H9 (cell line): ENCODE measurements around the gene ERC2. TPM values are rescaled to one million over a fixed set of nuclear protein-coding genes. Genes with fewer than 3 reads are reported as not detected.

Experiments used
- DNase-seq: peaks from one replicate; pipeline ENCODE4 v3.0.0-alpha.2; 2017
- H2AFZ ChIP-seq: one replicate; pipeline ENCODE4 v1.6.1; 2013; ENCODE audit warnings: mild to moderate bottlenecking, low read length, control low read depth, moderate library complexity
- H2AK5ac ChIP-seq: 2 replicates; pipeline ENCODE4 v1.6.1; 2013; ENCODE audit warnings: low read length, control low read depth, mixed read lengths; ENCODE audit not compliant: insufficient read length
- H2BK120ac ChIP-seq: one replicate; pipeline ENCODE4 v1.6.1; 2013; ENCODE audit warnings: low read depth, mild to moderate bottlenecking, low read length, control low read depth, inconsistent platforms; ENCODE audit not compliant: poor library complexity, severe bottlenecking
- H2BK12ac ChIP-seq: 2 replicates; pipeline ENCODE4 v1.6.1; 2013; ENCODE audit warnings: low read length, control low read depth, mixed read lengths, low read depth; ENCODE audit not compliant: insufficient read length
- H2BK15ac ChIP-seq: 2 replicates; pipeline ENCODE4 v1.6.1; 2013; ENCODE audit warnings: low read depth, low read length, control low read depth
- H2BK20ac ChIP-seq: one replicate; pipeline ENCODE4 v1.6.1; 2013; ENCODE audit warnings: low read depth, mild to moderate bottlenecking, low read length, control low read depth, inconsistent platforms; ENCODE audit not compliant: poor library complexity, severe bottlenecking
- H2BK5ac ChIP-seq: 2 replicates; pipeline ENCODE4 v1.6.1; 2013; ENCODE audit warnings: low read length, control low read depth, mixed read lengths; ENCODE audit not compliant: insufficient read length
- H3K14ac ChIP-seq: 2 replicates; pipeline ENCODE4 v1.6.1; 2013; ENCODE audit warnings: low read length, control low read depth; ENCODE audit not compliant: insufficient read depth
- H3K18ac ChIP-seq: 2 replicates; pipeline ENCODE4 v1.6.1; 2013; ENCODE audit warnings: low read depth, mild to moderate bottlenecking, mixed read lengths, low read length, control low read depth; ENCODE audit not compliant: insufficient read length
- H3K23ac ChIP-seq: 2 replicates; pipeline ENCODE4 v1.6.1; 2013; ENCODE audit warnings: low read length, control low read depth, mixed read lengths, low read depth; ENCODE audit not compliant: insufficient read length
- H3K23me2 ChIP-seq: 2 replicates; pipeline ENCODE4 v1.6.1; 2013; ENCODE audit warnings: low read depth, mild to moderate bottlenecking, mixed read lengths, low read length, control low read depth; ENCODE audit not compliant: insufficient read length, poor library complexity, severe bottlenecking
- H3K27ac ChIP-seq: 2 replicates; pipeline ENCODE4 v1.5.1; 2013; ENCODE audit warnings: low read length, control low read depth, mixed read lengths, low read depth; ENCODE audit not compliant: insufficient read length
- H3K27me3 ChIP-seq: 2 replicates; pipeline ENCODE4 v1.6.1; 2013; ENCODE audit warnings: low read length, control low read depth, inconsistent platforms; ENCODE audit not compliant: insufficient read depth
- H3K4ac ChIP-seq: 2 replicates; pipeline ENCODE4 v1.6.1; 2013; ENCODE audit warnings: low read depth, mild to moderate bottlenecking, control low read depth, inconsistent platforms, low read length, moderate library complexity
- H3K4me1 ChIP-seq: 2 replicates; pipeline ENCODE4 v1.6.1; 2013; ENCODE audit warnings: low read length, control low read depth, inconsistent platforms; ENCODE audit not compliant: insufficient read depth
- H3K4me2 ChIP-seq: 2 replicates; pipeline ENCODE4 v1.6.1; 2013; ENCODE audit warnings: low read length, control low read depth, mixed read lengths; ENCODE audit not compliant: insufficient read length, insufficient read depth
- H3K56ac ChIP-seq: 2 replicates; pipeline ENCODE4 v1.6.1; 2013; ENCODE audit warnings: low read depth, mild to moderate bottlenecking, mixed read lengths, low read length, control low read depth; ENCODE audit not compliant: insufficient read length
- H3K79me1 ChIP-seq: 2 replicates; pipeline ENCODE4 v1.6.1; 2013; ENCODE audit warnings: low read depth, mild to moderate bottlenecking, moderate library complexity, low read length, control low read depth, inconsistent platforms; ENCODE audit not compliant: insufficient read depth, poor library complexity, severe bottlenecking
- H3K79me2 ChIP-seq: 2 replicates; pipeline ENCODE4 v1.6.1; 2013; ENCODE audit warnings: low read length, control low read depth, inconsistent platforms; ENCODE audit not compliant: insufficient read depth
- H3K9ac ChIP-seq: 2 replicates; pipeline ENCODE4 v1.6.1; 2013; ENCODE audit warnings: low read length, control low read depth, mixed read lengths; ENCODE audit not compliant: insufficient read length; ENCODE audit errors: extremely low read depth
- H3K9me3 ChIP-seq: one replicate; pipeline ENCODE4 v1.6.1; 2013; ENCODE audit warnings: low read depth, low read length, inconsistent platforms; ENCODE audit not compliant: control insufficient read depth
- H3T11ph ChIP-seq: one replicate; pipeline ENCODE4 v1.6.1; 2013; ENCODE audit warnings: mild to moderate bottlenecking, low read length, control low read depth, inconsistent platforms
- H4K20me1 ChIP-seq: one replicate; pipeline ENCODE4 v1.6.1; 2013; ENCODE audit not compliant: control insufficient read depth, insufficient read length, insufficient read depth
- H4K5ac ChIP-seq: 2 replicates; pipeline ENCODE4 v1.6.1; 2013; ENCODE audit warnings: low read depth, mild to moderate bottlenecking, mixed read lengths, low read length, control low read depth; ENCODE audit not compliant: insufficient read length
- H4K8ac ChIP-seq: replicated peaks from 2 replicates; pipeline ENCODE4 v1.6.1; 2013; ENCODE audit warnings: low read length, control low read depth, mixed read lengths, low read depth; ENCODE audit not compliant: insufficient read length
- H4K91ac ChIP-seq: 2 replicates; pipeline ENCODE4 v1.6.1; 2013; ENCODE audit warnings: low read depth, mild to moderate bottlenecking, moderate library complexity, mixed read lengths, low read length, control low read depth; ENCODE audit not compliant: insufficient read length
- H3K27ac Mint-ChIP-seq, 3 experiments: 2 replicates in 2 of 3; 3 replicates in 1 of 3; pipeline ENCODE4 v1.8.0; 2020 to 2021; ENCODE audit warnings: mixed read lengths in 3 of 3, mild to moderate bottlenecking in 1 of 3, moderate library complexity in 1 of 3
- H3K27me3 Mint-ChIP-seq: 2 replicates; pipeline ENCODE4 v1.8.0; 2021; ENCODE audit warnings: low read depth, mild to moderate bottlenecking, moderate library complexity, mixed read lengths
- H3K36me3 Mint-ChIP-seq, 3 experiments: 2 replicates in 2 of 3; 3 replicates in 1 of 3; pipeline ENCODE4 v1.8.0; 2020 to 2021; ENCODE audit warnings: low read depth in 3 of 3, mixed read lengths in 3 of 3; ENCODE audit not compliant: insufficient read depth in 1 of 3
- H3K4me1 Mint-ChIP-seq, 2 experiments: 2 replicates each; pipeline ENCODE4 v1.8.0; 2020; ENCODE audit warnings: mixed read lengths in 2 of 2
- H3K4me3 Mint-ChIP-seq, 2 experiments: 2 replicates in 1 of 2; 3 replicates in 1 of 2; pipeline ENCODE4 v1.8.0; 2020 to 2021; ENCODE audit warnings: mild to moderate bottlenecking in 2 of 2, mixed read lengths in 2 of 2, moderate library complexity in 1 of 2
- H3K9me3 Mint-ChIP-seq, 2 experiments: 2 replicates in 1 of 2; 3 replicates in 1 of 2; pipeline ENCODE4 v1.8.0; 2020; ENCODE audit warnings: mild to moderate bottlenecking in 2 of 2, mixed read lengths in 2 of 2, moderate library complexity in 1 of 2
- CTCF ChIP-seq: fragments of 200-600 bp; sonication (generic); conservative IDR thresholded peaks from 3 replicates; pipeline ENCODE4 v1.8.0; 2021; ENCODE audit warnings: antibody characterized with exemption, mild to moderate bottlenecking
- WGBS: extraction: QIAGEN DNeasy Blood & Tissue Kit; methylation state at CpG from one replicate; pipeline ENCODE4 v1.1.7; 2013; ENCODE audit warnings: missing lambda C conversion rate, low lambda C conversion rate, mixed read lengths; ENCODE audit not compliant: insufficient read length; ENCODE audit errors: extremely low coverage; 5-methylcytosine and 5-hydroxymethylcytosine counted together
- total RNA-seq: library from RNA; stranded (reverse); gene quantifications from 2 replicates; pipeline ENCODE4 v1.2.1, GENCODE V29; 2021

ERC2 gene
- total RNA-seq, 1 experiment from 2014 or later: 15.4 TPM

GRCh38 chr3:55615694-55616295, 852.5 kb downstream of the ERC2 start:
- H3K4me1 ChIP-seq: peaks cover 14% of the 10 kb centered on the region; the same call in 1 of the 2 replicates
- no peak for TF ChIP-seq CTCF
- no peak overlapping the region for H2BK5ac ChIP-seq
- no peak overlapping the region for H3K18ac ChIP-seq
- H3K4me2 ChIP-seq: peak overlapping the region; percentile 35
- peak overlapping the region; percentile 66 to 93 (median 92); a peak in 5 of 7 replicates for H3K27ac Mint-ChIP-seq
- no peak overlapping the region for H2BK12ac ChIP-seq
- H3T11ph ChIP-seq: no peak overlapping the region
- H3K23ac ChIP-seq: no peak overlapping the region
- H3K27me3 Mint-ChIP-seq: peaks cover 3% of the 10 kb centered on the region
- no CpG with 5 or more reads among the region's 8 CpGs for WGBS
- peak overlapping the region; percentile 81 for H3K27ac ChIP-seq
- H3K9me3 Mint-ChIP-seq: no peaks in the 10 kb centered on the region
- H2AFZ ChIP-seq: no peak overlapping the region
- H3K4ac ChIP-seq: no peak overlapping the region; the same call in 1 of the 2 replicates
- H3K23me2 ChIP-seq: no peaks in the 10 kb centered on the region
- H4K5ac ChIP-seq: no peak overlapping the region
- no peaks in the 10 kb centered on the region for H3K9me3 ChIP-seq
- no peaks in the 10 kb centered on the region for H3K36me3 Mint-ChIP-seq
- no peaks in the 10 kb centered on the region for H3K79me2 ChIP-seq
- H4K20me1 ChIP-seq: no peaks in the 10 kb centered on the region
- H2BK120ac ChIP-seq: no peak overlapping the region
- H3K4me3 Mint-ChIP-seq: no peak overlapping the region
- H3K14ac ChIP-seq: no peak overlapping the region
- no peaks in the 10 kb centered on the region for H3K79me1 ChIP-seq
- no peak overlapping the region for H4K8ac ChIP-seq
- no peak overlapping the region for H2BK15ac ChIP-seq
- H3K56ac ChIP-seq: no peak overlapping the region
- no peak overlapping the region for H2BK20ac ChIP-seq
- no peaks in the 10 kb centered on the region for H3K27me3 ChIP-seq
- peaks cover 37 to 42% of the 10 kb centered on the region in 2 experiments for H3K4me1 Mint-ChIP-seq
- no peak overlapping the region for H3K9ac ChIP-seq
- DNase-seq: peak; percentile 82
- H2AK5ac ChIP-seq: no peak overlapping the region
- H4K91ac ChIP-seq: no peak overlapping the region
